AG20443 (cell line): ENCODE results near the gene PLPP4.
"Not testable (repeated sequence)": the region's sequence is repeated elsewhere in the genome, so short reads cannot be mapped to it uniquely, and the experiment has no call there.

ENCODE experiments used
- DNase-seq: peaks from one replicate; pipeline ENCODE4 v3.0.0; 2012; ENCODE audit warnings: low spot score, mixed read lengths

The PLPP4 gene

DNA sequence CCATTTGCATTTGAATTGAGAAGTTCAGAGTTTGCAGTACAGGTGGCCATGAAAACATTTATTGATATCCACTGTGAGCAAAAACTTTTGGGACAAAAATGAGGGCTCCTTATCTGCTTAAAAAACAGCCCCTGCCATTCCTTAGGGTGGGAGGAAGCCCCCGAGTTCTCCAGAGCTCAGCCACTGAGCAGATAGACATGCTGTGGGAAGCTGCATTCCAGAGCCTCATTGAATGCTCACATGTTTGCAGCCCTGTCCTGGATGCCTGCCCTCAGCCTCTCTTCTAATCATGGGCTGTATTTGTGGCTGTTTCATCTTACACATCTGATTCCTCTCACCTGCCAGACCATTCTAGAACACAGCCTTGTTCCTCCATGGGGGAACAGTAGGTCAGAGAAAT lies 33.3 kb downstream of the PLPP4 start:
- no peak for DNase-seq

DNA sequence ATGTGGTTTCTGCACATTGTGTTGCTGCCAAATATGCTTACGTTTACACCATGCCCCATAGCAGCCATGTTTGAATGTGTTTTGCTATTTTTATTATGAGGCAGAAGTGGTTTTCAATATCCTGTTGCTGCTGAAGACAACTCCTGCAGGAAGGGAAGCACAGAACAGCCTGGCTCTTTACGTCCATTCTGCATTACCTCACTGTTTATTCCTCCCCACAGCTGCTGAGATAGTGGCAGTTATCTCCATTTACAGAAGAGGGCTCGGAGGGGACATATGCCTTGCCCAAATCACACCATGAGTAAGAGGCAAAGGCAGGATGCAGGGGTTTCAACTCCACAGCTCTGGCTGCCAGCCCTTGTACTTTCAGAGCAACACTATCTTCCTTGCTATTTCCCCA lies 35.3 kb downstream of the PLPP4 start:
- DNase-seq, result no peak

DNA sequence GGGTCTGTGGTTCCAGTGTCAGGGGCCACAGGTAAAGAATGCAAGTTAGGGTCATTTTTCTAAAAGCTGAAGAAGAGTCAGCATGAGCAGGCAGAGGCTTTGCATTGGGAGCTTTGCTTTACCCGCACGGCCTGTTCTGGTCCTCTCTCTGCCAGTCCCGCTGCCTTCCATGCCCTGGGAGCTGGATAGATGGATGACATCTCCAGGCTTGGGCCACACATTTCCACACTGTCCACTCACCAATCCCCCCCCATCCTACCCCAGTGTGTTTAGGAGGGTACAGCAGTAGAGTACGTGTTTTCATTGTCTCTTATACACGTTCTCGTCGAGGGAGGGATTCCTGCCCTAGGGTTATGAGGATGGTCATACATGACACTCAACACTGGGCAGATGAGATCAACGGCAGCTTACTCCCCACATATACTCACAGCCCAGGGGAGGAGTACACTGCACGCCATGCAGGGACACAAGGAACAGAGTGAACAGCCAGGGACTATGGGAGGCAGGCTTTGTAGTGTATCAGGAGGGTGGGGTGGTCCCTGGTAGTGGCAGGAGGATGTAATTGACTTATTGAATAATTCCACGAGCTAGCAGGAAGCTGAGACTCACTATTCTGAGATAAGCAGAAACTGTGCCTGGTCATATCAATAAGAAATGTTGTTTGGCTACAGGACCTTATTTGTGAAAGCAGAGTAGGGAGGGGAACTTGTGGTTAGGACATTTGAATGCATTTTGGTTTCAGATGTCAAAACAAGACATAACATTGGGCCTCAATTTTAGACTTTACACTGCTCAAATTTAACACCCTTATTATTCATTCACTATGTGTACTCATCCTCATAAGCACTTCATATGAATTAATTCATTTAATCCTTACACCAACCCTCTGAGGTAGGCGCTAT lies 36.6 kb downstream of the PLPP4 start:
- no peak for DNase-seq

DNA sequence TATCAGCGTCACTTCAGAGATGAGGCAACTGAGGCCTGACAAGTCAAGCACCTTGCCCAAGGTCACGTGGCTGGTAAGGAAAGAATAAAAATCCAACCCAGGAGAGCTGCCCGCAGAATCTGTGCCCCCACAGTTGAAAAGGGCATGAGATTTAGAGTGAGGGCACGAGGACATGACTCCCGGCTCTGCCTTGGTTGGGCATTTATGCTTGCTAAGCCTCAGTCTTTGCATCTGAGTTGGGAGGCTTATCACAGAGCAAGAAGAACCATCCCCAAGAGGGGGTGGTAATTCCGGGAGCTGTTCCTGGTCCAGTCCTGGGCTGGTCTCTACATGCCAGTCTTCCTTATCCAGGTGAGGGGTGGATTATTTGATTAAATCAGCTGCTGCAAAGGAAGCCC lies 37.3 kb downstream of the PLPP4 start:
- no peak for DNase-seq

DNA sequence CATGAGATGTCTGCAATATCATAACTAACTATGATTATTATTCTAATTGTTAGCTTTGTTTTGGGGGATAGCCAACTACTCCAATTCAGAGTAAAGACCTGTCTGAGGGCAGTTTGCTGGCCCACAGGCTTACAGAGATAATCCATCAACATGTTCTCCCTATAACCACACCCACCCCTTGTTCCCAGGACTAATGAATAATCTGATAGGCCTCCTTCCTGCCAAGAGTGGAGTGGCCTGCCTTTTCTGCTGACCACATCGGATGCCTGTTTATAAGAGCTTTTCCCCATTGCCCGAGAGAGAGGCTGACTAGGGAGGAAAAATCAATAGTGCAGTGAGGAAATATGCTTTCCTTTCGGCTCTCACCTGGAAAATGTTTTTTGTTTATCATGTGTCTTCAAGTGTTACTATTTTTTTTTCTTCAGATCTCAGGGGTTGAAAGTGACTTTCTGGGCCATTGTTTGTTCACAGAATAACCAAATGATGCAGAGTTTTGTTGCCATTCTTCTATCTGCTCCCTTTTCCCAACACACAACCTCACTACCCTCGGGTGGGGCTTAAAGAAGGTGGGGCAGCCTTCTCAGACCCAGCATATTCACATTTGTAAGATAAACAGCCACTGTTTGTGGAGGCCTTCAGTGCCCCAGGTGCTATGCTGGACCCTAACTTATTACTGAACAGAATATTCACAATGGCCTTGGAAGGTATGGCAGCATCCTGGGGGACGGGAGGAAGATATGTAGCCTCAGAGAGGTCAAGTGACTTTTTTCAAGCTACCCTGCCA lies 38.4 kb downstream of the PLPP4 start:
- peak; percentile 45 for DNase-seq

DNA sequence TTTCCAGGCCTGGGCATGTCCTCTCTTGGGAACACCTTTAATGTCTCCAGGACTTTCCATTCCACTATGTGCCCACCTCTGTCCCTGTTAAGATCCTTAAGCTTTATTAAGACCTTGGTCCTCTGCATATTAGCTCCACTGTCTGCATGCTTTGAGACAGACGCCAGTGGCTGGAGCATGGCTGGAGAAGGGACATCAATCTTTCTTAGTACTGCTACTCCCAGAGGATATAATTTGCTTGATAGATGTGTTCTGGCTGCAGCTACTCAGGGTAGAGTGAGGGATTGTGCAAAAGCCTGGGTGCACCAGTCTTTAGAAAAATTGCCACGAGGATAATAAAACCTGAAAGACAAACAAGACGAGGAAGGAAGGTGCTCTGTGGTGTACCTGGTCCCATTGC lies 42.9 kb downstream of the PLPP4 start:
- DNase-seq, result no peak

DNA sequence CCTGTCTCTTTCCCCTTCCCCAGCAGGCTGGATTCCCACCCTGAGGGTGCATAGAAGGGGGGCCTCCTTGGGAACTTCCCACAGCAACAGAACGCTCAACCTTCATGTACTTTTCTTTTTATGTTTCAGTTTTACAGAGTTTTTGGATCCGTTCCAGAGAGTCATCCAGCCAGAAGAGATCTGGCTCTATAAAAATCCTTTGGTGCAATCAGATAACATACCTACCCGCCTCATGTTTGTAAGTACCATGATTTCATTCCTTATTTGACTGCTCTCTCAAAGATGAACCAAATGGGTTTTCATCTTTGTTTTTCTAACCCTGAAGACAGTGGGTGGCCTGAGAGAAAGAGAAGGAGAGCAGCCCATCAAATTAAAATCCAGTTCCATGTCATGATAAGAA lies 46.7 kb downstream of the PLPP4 start:
- no peak for DNase-seq

DNA sequence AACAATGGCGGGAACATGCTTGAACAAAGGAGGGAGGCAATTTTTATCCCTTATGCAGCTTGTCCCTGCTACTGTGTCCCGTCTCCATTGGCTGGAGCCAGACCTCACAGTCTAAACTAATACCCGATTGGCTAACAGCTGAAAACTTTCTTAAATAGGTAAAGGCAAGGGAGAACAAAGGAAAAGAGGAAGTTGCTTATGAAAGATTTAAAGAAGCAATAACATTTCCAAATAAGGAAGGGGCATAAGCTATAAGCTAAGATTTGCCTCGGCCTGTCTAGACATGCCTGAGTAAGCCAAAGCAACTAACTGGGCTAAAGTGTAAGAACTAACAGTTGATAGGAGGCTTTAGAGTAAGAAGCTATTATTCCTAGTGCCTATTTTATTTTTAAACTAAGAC lies 47.2 kb downstream of the PLPP4 start:
- DNase-seq, result not testable (repeated sequence)

DNA sequence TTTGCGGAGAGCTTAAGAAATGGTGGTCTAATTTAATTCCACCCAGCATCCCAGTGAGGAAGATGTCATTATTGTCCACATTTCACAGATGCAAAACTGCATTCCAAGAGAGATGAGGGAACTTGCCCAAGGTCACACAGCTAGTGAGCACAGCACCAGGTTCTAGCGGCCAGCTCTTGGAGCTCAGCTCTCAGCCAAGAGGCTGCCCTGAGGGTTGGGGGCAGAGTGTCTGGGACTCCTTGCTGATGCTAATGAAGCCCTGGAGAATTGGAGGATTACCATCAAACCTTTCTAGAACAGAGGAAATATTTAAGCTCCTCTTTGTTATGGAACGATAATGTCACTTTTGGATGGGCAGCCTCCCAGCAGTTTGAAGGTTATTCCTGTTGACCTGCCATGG lies 48.0 kb downstream of the PLPP4 start:
- DNase-seq, result no peak

DNA sequence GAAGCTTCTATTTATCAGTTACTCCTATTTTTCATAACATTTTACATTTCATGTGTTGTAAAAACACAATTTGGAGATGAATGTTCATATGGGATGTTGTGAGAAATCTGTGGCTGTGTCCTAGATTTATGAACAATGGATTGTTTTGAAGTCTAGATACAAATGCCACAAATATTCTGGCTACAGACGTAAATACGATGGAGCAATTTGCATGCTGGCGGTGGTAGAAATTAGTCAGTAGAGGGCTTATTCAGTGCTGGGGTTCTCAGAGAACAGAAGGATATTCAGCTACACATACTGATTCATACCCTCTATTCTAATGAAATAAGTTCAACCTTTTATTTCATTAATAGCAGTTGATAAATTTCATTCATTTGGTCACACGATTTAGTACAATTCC lies 48.8 kb downstream of the PLPP4 start:
- DNase-seq, result peak; percentile 65

DNA sequence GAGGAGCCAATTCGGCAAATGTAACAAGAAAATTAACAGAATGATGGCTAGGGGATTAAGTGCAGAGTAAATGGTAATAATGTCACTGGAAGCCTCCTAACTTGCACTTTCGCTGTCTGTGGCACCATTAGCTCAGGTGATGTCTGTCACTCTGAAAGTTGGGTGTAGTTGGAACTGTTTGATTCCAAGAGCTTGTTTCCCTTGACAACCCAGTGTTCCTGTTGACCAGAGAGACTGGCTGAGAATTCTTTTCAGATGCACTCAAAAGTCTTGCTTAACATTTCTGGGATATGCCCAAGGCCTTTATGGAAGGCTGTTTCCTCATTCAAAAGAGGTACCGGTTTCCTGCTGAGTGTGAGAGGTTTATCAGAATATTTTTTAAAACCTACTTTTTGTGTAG lies 49.6 kb downstream of the PLPP4 start:
- DNase-seq, result peak; percentile 69

DNA sequence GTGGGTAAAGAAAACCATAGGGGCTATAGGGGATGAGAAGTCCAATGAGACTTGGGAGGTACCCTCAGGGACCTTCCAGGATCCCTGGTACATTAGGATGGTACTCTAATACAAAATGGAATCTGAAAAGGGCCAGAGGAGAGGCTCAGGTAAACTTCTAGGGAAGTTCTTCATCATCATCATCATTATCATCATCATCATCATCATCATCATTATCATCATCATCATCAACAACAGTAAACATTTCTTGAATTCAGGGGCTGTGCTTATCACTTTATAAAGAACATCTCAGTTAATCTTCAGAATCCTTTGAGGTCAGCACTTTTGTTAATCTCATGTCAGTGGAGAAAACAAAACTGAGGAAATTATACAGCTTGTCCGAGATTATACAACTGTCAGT lies 50.1 kb downstream of the PLPP4 start:
- no peak for DNase-seq

DNA sequence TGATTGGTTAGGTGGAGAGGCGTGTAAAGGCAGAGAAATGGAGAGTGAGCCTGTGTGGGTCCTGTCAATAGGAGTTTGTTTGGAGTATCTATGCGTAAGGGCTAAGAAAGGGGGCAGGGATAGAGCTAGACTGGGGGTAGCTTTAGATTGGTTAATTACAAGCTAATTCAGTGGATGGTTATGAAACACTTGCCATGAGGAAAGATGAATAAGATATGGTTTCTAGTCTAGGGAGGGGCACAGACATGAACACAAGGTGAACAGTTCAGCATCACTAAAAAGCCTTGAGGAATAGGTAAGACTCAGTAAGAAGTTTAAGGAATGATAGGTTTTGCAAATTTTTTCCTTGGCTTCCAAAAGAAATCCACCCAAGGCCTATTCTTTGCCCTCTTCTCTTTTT lies 50.6 kb downstream of the PLPP4 start:
- DNase-seq, result no peak

DNA sequence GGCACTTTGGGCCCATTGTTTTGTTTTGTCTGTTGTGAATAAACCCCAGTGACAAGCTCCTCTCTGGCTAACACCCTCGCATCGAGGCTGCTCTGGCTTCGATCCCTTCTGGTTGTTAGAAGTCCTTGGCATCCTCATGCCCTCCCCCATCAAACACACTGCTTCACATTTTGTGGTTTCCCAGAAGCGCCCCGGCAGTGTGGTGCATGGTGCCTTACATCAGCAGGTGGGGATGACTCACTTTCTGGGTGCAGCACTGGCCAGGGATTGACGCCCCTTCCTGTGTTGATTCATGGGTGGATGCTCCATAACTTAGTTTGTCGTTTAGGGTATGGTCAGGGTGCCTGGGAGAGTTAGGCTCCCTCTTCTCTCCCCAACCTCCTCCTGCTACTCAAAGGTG lies 51.4 kb downstream of the PLPP4 start:
- peak; percentile 34 for DNase-seq

DNA sequence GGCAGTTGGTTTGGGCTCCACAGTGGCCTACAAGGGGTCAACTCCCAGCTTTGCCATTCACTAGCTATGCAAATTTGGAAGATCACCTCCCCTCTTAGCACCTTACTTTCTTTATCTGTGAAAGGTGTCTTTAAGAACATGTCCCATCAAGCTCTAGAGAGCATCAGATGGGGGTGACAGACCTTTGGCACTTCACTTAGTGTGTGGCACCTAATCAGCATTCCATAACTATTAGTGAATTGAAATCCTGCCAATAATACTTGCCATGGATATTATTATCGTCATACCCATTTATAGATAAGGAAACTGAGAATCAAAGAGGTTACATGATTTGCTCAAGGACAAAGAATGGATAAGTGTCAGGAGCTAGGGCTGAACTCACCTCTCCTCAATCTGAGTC lies 51.9 kb downstream of the PLPP4 start:
- DNase-seq, result no peak

DNA sequence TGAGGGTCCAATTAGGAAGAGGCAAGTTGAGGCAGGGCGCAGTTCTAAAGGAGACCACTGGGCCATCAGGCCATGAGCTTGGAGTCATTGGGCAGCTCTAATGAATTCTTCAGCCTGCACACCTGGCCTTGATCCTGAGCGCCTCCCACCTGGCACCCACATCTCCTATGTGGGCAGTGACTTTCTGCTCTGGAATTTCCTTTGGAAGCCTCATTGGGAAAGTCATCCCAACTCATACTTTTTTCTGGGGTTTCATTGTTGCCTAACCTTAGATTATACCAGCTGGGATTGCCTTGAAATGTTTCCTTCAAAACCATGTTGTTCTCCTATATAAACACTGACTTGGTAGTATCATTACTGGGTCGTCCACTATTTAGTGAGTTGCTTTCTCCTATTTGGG lies 54.1 kb downstream of the PLPP4 start:
- DNase-seq, result peak; percentile 68

DNA sequence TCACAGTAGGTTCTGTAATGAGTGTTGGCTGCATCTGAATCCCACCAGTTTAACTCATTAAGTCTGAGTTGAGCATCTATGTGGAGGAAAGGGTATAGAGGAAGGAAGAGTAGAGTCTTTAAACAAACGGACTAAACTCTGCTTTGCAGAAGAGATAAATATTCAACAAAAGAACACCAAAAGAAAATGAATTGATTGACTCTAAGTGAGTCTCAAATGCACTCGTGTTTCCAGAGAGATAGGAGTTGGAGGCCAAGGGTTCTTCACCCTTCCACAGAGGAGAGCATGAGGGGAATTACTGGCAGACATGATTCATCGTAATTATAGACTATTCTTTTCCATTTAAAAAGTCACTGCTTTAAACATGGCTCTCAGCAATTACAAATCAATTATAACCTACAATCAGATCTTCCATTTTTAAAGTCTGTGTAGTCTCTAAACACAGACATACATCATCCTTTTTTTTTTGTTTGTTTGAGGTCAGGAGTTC lies 56.3 kb downstream of the PLPP4 start:
- DNase-seq, result no peak

DNA sequence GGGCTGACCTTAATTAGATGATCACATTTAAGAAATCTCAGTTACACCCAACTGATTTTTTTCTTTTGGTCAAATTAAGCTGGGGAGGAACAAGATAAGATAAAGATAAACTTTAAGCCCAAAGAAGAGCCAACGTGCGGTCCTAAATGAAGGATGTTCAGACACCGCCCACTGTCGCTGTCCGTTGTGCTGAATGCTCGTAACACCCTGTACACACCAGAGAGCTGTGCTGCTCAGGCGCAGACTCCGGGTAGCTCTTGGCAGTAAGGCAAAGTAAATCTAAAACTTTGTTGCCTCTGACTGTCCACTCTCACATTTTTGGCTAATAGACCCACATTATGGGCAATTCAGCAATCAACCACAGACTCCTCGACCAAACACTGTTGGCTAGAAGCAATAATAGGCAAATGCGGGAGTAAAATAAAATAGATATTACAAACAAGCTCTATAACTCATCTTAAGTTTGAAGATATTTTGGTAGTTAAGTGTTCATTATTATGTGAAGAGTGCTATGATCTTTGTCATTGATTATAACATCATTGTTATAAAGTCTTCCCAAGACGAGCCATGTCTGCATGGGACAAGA lies 57.1 kb downstream of the PLPP4 start:
- DNase-seq, result peak; percentile 58

DNA sequence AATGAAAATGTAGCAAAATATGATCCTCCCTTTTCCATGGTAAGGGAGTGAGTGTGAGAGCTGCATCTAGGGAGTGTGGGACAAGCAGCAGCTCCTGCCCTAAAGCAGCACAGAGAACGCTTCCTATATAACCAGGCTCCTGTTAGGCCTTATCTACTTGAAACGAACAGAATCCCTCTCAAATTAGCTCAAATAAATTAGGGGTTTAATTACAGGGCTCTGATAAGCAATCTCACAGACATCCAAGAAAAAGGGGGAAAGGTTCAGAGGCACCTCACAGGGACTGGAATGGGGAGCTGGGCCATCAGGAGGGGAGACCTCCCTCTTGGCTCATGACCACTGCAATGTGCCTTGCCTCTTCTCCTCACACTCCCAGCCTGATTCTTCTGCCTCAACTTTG lies 57.9 kb downstream of the PLPP4 start:
- DNase-seq, result no peak

DNA sequence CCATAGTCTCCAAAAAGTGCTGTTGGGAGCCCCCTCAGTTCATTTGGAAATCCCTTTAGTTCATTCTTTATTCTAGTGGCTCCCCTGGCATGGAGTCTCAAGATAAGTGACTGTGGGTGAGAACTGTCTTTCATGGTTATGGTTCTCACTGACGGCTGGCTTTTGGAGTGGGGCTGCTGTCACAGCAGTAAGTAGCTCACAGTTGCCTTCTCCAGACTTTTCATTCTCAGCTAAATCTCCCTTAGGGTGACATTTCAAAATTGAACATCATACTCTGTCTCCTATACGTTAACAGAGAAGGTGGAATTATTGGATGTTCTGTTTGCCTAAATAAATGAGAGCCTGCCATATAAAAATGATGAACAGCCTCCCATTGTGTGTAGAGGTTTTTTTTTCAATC lies 58.7 kb downstream of the PLPP4 start:
- no peak for DNase-seq

DNA sequence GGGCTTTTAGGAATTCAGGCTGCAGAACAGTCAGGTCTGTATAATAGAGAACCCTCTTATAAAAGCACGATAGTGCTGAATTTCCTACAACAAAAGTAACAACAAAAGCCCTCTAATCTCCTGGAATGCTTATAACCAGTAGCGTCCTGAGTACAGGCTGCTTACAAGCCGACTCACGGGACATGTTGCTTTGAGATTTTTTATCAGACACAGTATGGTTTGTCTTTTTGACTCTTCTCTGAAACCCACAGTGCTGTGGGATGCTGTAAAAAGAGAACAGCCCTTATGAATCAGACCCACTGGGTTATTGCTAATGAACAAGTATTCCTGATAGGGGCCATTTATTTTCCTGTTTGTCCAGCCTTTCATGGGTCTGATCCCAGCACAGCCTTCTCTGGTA lies 59.4 kb downstream of the PLPP4 start:
- DNase-seq, result no peak

DNA sequence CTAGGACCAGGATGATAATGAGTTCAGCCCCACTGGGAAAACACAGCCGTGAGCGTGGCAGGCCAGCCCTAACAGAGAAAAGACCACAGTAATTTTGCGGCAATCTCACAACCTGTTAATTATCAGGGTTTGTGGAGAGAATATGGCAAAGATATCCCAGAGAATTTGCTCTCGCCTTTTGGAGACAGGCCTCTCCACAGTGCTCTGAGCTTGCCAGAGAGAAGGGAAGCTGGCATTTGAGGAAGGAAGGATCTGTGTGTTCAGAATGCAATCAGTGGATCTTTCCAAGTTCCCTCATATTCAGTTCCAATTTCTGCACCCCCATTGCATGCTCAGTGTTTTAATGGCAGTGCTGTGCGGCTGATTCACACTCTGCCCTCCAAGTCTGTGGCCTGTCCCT lies 60.2 kb downstream of the PLPP4 start:
- no peak for DNase-seq
